PC-3 (cell line): ENCODE results near the gene TPST1. TPM values are rescaled to one million over a fixed set of nuclear protein-coding genes. Genes with fewer than 3 reads are reported as not detected.

Source experiments
- ATAC-seq: fragments of 200-7000 bp; cut with Tn5 transposase; 2 replicates; pipeline ENCODE4 v1.9.1; 2020; ENCODE audit warnings: mild to moderate bottlenecking, moderate library complexity
- BruUV-seq: library from RNA; stranded (reverse); fragments of 400-500 nt; replicated peaks from 2 replicates; lab custom pipeline; 2021; lab: Mats Ljungman, UMichigan
- CTCF ChIA-PET: fragments of 300-600 bp; sonication (Branson Sonifier 250); formaldehyde crosslinking; loops from one replicate; lab custom pipeline; 2022; ENCODE audit warnings: antibody characterized with exemption; lab: Charles Lee
- POLR2A ChIA-PET: fragments of 300-600 bp; sonication (Branson Sonifier 250); formaldehyde crosslinking; loops from one replicate; lab custom pipeline; 2022; ENCODE audit warnings: antibody characterized with exemption; ENCODE audit not compliant: unreplicated experiment; lab: Charles Lee
- DNase-seq: peaks from one replicate; pipeline ENCODE4 v3.0.0-alpha.2; 2015
- H2AFZ ChIP-seq: fragments of 300-600 bp; sonication (generic); 2 replicates; pipeline ENCODE4 v1.6.0; 2016; ENCODE audit warnings: antibody characterized with exemption, low read length
- H3F3A ChIP-seq: fragments of 300-600 bp; sonication (generic); one replicate; pipeline ENCODE4 v1.6.0; 2017; ENCODE audit warnings: antibody characterized with exemption, low read length, control low read depth, mild to moderate bottlenecking; ENCODE audit not compliant: unreplicated experiment
- H3K27ac ChIP-seq: fragments of 300-600 bp; sonication (generic); 2 replicates; pipeline ENCODE4 v1.5.1; 2016; ENCODE audit warnings: mild to moderate bottlenecking, low read length
- H3K27me3 ChIP-seq: fragments of 300-600 bp; sonication (generic); 2 replicates; pipeline ENCODE4 v1.6.1; 2016; ENCODE audit warnings: low read length, mixed read lengths
- H3K36me3 ChIP-seq: fragments of 300-600 bp; sonication (generic); 2 replicates; pipeline ENCODE4 v1.6.1; 2016; ENCODE audit warnings: low read depth, mixed run types, low read length, mixed read lengths
- H3K4me1 ChIP-seq: fragments of 300-600 bp; sonication (generic); 2 replicates; pipeline ENCODE4 v1.5.1; 2016; ENCODE audit warnings: low read length; ENCODE audit not compliant: insufficient read depth
- H3K4me2 ChIP-seq: fragments of 300-600 bp; sonication (generic); 2 replicates; pipeline ENCODE4 v1.6.0; 2016; ENCODE audit warnings: low read length
- H3K4me3 ChIP-seq: fragments of 300-600 bp; sonication (generic); 2 replicates; pipeline ENCODE4 v1.5.1; 2016; ENCODE audit warnings: mild to moderate bottlenecking, low read length, mixed read lengths
- H3K79me2 ChIP-seq: fragments of 300-600 bp; sonication (generic); 2 replicates; pipeline ENCODE4 v1.6.1; 2017; ENCODE audit warnings: low read length, mixed read lengths
- H3K9ac ChIP-seq: fragments of 300-600 bp; sonication (generic); 2 replicates; pipeline ENCODE4 v1.6.0; 2016; ENCODE audit warnings: mild to moderate bottlenecking, low read length
- H3K9me2 ChIP-seq: fragments of 300-600 bp; sonication (generic); replicated peaks from 2 replicates; pipeline ENCODE4 v1.6.1; 2016; ENCODE audit warnings: mixed run types, low read length, mixed read lengths
- H3K9me3 ChIP-seq: fragments of 300-600 bp; sonication (generic); 2 replicates; pipeline ENCODE4 v1.6.1; 2016; ENCODE audit warnings: low read length, mixed read lengths
- H4K20me1 ChIP-seq: fragments of 300-600 bp; sonication (generic); 2 replicates; pipeline ENCODE4 v1.6.1; 2016; ENCODE audit warnings: low read length, mixed read lengths
- CTCF ChIP-seq: fragments of 300-600 bp; sonication (generic); conservative IDR thresholded peaks from 2 replicates; pipeline ENCODE4 v1.5.1; 2017; ENCODE audit warnings: antibody characterized with exemption, low read depth, mild to moderate bottlenecking, low read length
- EZH2 ChIP-seq: fragments of 300-600 bp; sonication (generic); IDR thresholded peaks from one replicate; pipeline ENCODE4 v1.6.1; 2017; ENCODE audit warnings: antibody characterized with exemption, mild to moderate bottlenecking, low read length; ENCODE audit not compliant: unreplicated experiment
- EZH2phosphoT487 ChIP-seq: fragments of 300-600 bp; sonication (generic); IDR thresholded peaks from 2 replicates; pipeline ENCODE4 v1.6.1; 2018; ENCODE audit warnings: mild to moderate bottlenecking, antibody characterized with exemption, low read length, borderline replicate concordance
- intact Hi-C: fragments of 100-400 bp; cut with micrococcal nuclease; formaldehyde crosslinking; loops from 2 replicates; pipeline ENCODE4 v1.9.0; 2023
- total RNA-seq: library from RNA; depleted of rRNA; stranded (reverse); fragments of >200 nt; gene quantifications from 2 replicates; pipeline ENCODE4 v1.2.3, GENCODE V29; 2014

TPST1 gene
- total RNA-seq, 1 experiment from 2014 or later, result 14.4 TPM

GRCh38 chr7:66313886-66314568 lies 108.9 kb downstream of the TPST1 start:
- Histone ChIP-seq H3K79me2 (no peaks in the 10 kb centered on the region), H3K9me2 (no peaks in the 10 kb centered on the region), H3K9ac (no peak overlapping the region), H3K4me1 (no peaks in the 10 kb centered on the region), H3K9me3 (no peaks in the 10 kb centered on the region), H2AFZ (no peak overlapping the region), H3K36me3 (no peaks in the 10 kb centered on the region), H3K27me3 (no peaks in the 10 kb centered on the region), H3K4me3 (no peak overlapping the region), H3K4me2 (no peak overlapping the region), H3K27ac (no peak overlapping the region), H3F3A (no peaks in the 10 kb centered on the region), H4K20me1 (no peaks in the 10 kb centered on the region)
- TF ChIP-seq EZH2phosphoT487, result no peak
- TF ChIP-seq EZH2, result no peak
- TF ChIP-seq CTCF, result no peak
- intact Hi-C loops, result no loop called here
- no peak for ATAC-seq
- no TSS peak for BruUV-seq
- DNase-seq, result no peak
- CTCF ChIA-PET, result no interaction called here
- POLR2A ChIA-PET, result no interaction called here

GRCh38 chr7:66315192-66315591 lies 110.1 kb downstream of the TPST1 start:
- CTCF ChIA-PET, result no interaction called here
- no peak for TF ChIP-seq CTCF
- TF ChIP-seq EZH2phosphoT487, result no peak
- no peak for TF ChIP-seq EZH2
- intact Hi-C loops, result no loop called here
- no peak for ATAC-seq
- no peaks in the 10 kb centered on the region for H3K27me3 ChIP-seq
- BruUV-seq, result no TSS peak
- H3K9me2 ChIP-seq, result no peaks in the 10 kb centered on the region
- H3K4me2 ChIP-seq, result no peak overlapping the region
- no peaks in the 10 kb centered on the region for H3F3A ChIP-seq
- H3K4me1 ChIP-seq, result no peaks in the 10 kb centered on the region
- H3K27ac ChIP-seq, result no peak overlapping the region
- no peak overlapping the region for H3K9ac ChIP-seq
- POLR2A ChIA-PET, result interaction anchor here (0.7 kb wide), 1 partner anchor 110 kb away, joined by 3 read pairs; no protein-coding TSS in a partner anchor
- H4K20me1 ChIP-seq, result no peaks in the 10 kb centered on the region
- H3K79me2 ChIP-seq, result no peaks in the 10 kb centered on the region
- no peak for DNase-seq
- no peaks in the 10 kb centered on the region for H3K36me3 ChIP-seq
- no peak overlapping the region for H2AFZ ChIP-seq
- no peaks in the 10 kb centered on the region for H3K9me3 ChIP-seq
- H3K4me3 ChIP-seq, result no peak overlapping the region

- intact Hi-C loops, result no loop called here
- H3K4me2 ChIP-seq, result no peak overlapping the region
- TF ChIP-seq CTCF, result no peak
- no peak for TF ChIP-seq EZH2
- TF ChIP-seq EZH2phosphoT487, result no peak
- ChIA-PET POLR2A (no interaction called here), CTCF (interaction anchor here (0.6 kb wide), 2 partner anchors 14 to 31 kb away, joined by 3 to 5 read pairs; no protein-coding TSS in a partner anchor)
- H3K36me3 ChIP-seq, result 0 out of 2 replicates have a peak, but pooled peaks cover 7% of the 10 kb centered on the region
- no peaks in the 10 kb centered on the region for H3K4me1 ChIP-seq
- H3K9me3 ChIP-seq, result 0 out of 2 replicates have a peak, but pooled peaks cover 2% of the 10 kb centered on the region
- no peak overlapping the region for H3K27ac ChIP-seq
- H3K9me2 ChIP-seq, result no peaks in the 10 kb centered on the region
- no peak overlapping the region for H3K9ac ChIP-seq
- no peaks in the 10 kb centered on the region for H3K27me3 ChIP-seq
- H4K20me1 ChIP-seq, result no peaks in the 10 kb centered on the region
- H3K79me2 ChIP-seq, result no peaks in the 10 kb centered on the region
- no TSS peak for BruUV-seq
- no peak for DNase-seq
- no peaks in the 10 kb centered on the region for H3F3A ChIP-seq
- ATAC-seq, result no peak
- H3K4me3 ChIP-seq, result no peak overlapping the region
- no peak overlapping the region for H2AFZ ChIP-seq
Measured at GRCh38 chr7:66319407-66319979, 114.4 kb downstream of the TPST1 start.
